Endometrial microvascular endothelial cells (primary cell): ENCODE measurements around the gene MUC5B. TPM values are rescaled to one million over a fixed set of nuclear protein-coding genes. Genes with fewer than 3 reads are reported as not detected.
"Not testable (repeated sequence)": the region's sequence is repeated elsewhere in the genome, so short reads cannot be mapped to it uniquely, and the experiment has no call there.

Experiments
- in situ Hi-C: cut with HindIII; loops from 2 replicates; pipeline ENCODE4 v1.10.0; 2017; ENCODE audit warnings: low sequenced_read_pairs, low pct_unique_long_range_greater_than_20kb; ENCODE audit errors: inconsistent ontology term
- total RNA-seq: library from RNA; depleted of rRNA; stranded (reverse); fragments of >200 nt; gene quantifications from one replicate; pipeline ENCODE4 v1.2.3, GENCODE V29; 2015; ENCODE audit errors: inconsistent ontology term

The MUC5B gene
- total RNA-seq = not detected

GRCh38 chr11:1222491-1223345 is at the start of gene MUC5B:
Gene MUC5B, plus strand, starts transcription at chr11:1223066. Its CDS starts 58 bp downstream, at chr11:1223124.
- in situ Hi-C loops = no loop called here

- in situ Hi-C loops = not testable (repeated sequence)
These were observed 49.5 kb upstream of the MUC5B start for GRCh38 chr11:1173396-1173795.

- in situ Hi-C loops = no loop called here
These were observed 48.2 kb upstream of the MUC5B start for GRCh38 chr11:1174441-1175370.

DNA sequence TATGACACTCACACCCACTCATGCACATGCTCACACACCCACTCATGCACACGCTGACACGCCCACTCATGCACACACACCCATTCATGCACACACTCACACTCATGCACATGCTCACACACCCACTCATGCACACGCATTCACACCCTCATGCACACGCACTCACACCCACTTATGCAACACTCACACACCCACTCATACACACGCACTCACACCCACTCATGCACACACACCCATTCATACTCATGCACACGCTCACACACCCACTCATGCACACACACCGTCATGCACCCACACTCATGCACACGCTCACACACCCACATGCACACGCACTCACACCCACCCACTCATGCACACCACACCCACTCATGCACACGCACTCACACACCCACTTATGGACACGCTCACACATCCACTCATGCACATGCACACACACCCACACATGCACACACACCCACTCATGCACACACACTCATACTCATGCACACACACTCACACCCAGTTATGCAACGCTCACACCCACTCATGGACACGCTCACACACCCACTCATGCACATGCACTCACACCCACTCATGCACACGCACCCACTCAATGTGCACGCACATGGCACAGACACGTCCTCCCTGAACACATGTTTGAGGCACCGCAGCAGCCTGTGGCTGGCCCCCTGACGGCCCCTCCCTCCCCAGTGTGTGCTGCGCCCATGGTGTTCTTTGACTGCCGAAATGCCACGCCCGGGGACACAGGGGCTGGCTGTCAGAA is 47.2 kb upstream of the MUC5B start:
- in situ Hi-C loops = no loop called here

DNA sequence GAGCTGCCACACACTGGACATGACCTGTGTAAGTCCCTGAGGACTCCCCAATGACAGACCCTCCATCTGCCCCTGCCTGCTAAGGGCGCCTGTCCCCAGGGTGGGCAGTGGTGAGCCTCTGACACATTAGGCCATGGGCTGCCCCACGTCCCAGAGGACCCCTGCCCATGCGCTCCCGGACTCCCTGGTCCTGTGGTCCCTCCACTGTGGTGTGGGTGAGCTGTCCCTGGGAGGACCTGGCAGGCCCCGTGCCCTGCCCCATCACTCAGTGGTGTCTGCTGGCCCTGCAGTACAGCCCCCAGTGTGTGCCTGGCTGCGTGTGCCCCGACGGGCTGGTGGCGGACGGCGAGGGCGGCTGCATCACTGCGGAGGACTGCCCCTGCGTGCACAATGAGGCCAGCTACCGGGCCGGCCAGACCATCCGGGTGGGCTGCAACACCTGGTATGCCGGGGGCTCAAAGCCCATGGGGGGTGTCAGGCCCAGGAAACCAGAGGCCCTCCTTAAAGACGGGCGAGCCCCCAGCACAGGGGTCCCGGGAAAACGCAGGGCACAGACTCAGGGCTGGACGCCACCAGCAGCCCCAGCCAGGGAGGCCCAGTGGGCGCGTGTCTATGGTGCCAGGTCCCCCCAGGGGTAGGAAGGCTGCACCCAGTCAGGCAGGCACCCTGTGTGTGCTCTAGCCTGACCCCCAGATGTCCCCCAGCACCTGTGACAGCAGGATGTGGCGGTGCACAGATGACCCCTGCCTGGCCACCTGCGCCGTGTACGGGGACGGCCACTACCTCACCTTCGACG is 46.4 kb upstream of the MUC5B start:
- in situ Hi-C loops = no loop called here

DNA sequence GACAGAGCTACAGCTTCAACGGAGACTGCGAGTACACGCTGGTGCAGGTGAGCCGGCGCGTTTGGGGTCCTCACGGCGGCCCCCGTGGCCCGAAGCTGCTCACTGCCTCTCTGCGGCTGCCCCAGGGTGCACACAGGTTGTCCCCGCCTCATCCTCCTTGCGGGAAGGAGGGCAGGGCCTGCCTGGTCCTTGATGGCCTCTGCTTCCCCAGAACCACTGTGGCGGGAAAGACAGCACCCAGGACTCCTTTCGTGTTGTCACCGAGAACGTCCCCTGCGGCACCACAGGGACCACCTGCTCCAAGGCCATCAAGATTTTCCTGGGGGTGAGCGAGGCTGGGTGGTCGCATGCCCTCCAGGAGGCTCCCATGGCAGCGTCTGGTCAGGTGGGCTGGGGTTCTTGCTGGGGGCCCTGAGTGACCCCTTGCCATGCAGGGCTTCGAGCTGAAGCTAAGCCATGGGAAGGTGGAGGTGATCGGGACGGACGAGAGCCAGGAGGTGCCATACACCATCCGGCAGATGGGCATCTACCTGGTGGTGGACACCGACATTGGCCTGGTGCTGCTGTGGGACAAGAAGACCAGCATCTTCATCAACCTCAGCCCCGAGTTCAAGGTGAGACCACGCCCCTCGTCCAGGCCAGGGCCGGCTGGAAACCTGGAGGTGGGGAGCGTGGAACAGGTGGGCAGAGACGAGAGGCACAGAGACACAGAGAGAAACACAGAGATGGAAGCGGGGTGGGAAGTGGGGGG is 45.7 kb upstream of the MUC5B start:
- in situ Hi-C loops = no loop called here

GRCh38 chr11:1177771-1178090 is 45.1 kb upstream of the MUC5B start:
- in situ Hi-C loops = no loop called here

GRCh38 chr11:1178201-1178885 is 44.5 kb upstream of the MUC5B start:
- in situ Hi-C loops = no loop called here

DNA sequence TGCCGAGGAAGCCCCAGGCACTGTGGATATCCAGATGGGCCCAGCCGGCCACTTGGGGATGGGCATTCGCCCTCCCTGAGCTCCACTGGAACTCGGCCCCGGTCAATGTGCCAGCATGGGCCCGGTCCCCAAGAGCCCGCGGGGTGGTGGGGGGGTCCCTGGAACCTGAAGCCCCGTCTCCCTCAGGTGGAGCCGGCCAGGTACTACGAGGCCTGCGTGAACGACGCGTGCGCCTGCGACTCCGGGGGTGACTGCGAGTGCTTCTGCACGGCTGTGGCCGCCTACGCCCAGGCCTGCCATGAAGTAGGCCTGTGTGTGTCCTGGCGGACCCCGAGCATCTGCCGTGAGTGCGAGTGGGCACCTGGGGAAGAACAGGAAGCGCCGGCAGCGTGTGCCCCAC is 44.0 kb upstream of the MUC5B start:
- in situ Hi-C loops = no loop called here

DNA sequence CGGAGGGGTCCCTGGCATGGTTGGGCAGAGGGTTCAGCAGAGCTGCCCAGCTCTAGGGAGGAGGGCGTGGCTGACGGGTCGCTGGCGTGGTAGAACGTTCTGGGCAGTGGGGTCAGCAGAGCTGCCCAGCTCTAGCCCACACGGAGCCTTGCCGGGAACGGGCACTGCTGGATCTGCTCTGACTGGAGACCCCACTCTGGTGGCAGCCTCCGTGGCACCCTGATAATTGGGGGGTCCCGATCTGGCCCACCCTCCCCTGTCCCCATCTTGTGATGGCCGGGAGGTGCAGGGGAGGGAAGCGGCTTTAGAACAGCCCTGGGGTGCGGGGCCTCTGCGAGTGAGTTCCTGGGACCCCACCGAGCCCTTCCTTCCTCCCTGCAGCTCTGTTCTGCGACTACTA is 43.2 kb upstream of the MUC5B start:
- in situ Hi-C loops = no loop called here

- in situ Hi-C loops = no loop called here
These were observed 42.7 kb upstream of the MUC5B start for GRCh38 chr11:1180171-1180570.

DNA sequence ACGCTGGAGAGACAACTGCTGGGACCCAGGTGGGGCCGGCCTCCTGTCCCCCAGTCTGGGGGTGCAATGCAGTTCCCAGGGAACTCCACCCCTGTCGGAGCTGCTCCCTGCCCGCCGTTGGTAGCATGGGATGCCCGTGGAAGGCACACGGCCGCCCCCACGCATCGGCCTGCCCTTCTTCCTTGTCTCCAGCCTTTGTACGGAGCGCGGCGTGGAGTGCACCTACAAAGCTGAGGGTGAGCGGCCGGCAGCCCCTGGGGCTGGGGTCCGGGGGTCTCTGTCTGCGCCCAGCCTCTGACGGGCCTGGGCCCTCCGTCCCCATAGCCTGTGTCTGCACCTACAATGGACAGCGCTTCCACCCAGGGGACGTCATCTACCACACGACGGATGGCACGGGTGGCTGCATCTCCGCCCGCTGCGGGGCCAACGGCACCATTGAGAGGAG is 41.9 kb upstream of the MUC5B start:
- in situ Hi-C loops = no loop called here

DNA sequence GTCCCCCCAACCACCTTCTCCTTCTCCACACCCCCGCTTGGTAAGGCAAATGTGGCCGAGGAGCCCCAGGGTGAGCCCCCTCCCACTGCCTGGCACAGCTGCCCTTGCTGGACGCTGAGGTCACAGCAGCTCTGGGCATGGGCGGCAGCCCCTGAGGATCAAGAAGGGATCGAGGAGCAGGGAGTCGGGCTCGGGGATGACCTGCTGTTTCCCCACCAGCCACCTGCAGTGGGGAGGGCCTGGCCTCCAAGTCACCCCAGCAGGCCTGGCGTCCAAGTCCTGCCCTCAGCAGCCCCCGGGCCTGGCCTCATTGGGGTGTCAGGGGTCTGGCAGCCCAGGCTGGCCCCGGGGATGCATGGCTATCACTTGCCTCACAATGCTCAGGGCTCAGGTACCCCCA is 41.4 kb upstream of the MUC5B start:
- in situ Hi-C loops = no loop called here

DNA sequence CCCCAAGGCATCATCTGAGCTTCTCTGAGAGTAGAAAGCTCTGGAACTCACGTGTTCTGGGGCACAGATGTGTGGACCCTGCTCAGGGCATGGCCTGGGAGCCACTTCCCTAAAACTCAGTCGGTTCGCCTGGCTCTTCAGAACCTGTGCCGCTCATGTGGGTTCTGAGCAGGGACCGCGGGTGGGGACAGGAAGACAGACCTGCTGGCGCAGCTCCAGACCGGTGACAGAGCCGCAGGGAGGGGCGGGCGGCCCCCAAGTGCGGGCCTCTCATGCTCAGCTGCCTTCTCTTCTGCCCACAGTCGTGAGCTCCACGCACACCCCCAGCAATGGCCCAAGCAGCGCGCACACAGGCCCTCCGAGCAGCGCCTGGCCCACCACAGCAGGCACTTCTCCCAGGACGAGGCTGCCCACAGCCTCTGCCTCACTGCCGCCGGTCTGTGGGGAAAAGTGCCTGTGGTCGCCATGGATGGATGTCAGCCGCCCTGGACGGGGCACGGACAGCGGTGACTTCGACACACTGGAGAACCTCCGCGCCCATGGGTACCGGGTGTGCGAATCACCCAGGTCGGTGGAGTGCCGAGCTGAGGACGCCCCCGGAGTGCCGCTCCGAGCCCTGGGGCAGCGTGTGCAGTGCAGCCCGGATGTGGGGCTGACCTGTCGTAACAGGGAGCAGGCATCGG is 40.9 kb upstream of the MUC5B start:
- in situ Hi-C loops = no loop called here

DNA sequence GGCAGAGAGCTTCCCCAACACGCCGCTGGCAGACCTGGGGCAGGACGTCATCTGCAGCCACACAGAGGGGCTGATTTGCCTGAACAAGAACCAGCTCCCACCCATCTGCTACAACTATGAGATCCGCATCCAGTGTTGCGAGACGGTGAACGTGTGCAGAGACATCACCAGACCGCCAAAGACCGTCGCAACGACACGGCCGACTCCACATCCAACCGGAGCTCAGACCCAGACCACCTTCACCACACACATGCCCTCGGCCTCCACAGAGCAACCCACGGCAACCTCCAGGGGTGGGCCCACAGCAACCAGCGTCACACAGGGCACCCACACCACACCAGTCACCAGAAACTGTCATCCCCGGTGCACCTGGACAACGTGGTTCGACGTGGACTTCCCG is 38.7 kb upstream of the MUC5B start:
- in situ Hi-C loops = not testable (repeated sequence)

DNA sequence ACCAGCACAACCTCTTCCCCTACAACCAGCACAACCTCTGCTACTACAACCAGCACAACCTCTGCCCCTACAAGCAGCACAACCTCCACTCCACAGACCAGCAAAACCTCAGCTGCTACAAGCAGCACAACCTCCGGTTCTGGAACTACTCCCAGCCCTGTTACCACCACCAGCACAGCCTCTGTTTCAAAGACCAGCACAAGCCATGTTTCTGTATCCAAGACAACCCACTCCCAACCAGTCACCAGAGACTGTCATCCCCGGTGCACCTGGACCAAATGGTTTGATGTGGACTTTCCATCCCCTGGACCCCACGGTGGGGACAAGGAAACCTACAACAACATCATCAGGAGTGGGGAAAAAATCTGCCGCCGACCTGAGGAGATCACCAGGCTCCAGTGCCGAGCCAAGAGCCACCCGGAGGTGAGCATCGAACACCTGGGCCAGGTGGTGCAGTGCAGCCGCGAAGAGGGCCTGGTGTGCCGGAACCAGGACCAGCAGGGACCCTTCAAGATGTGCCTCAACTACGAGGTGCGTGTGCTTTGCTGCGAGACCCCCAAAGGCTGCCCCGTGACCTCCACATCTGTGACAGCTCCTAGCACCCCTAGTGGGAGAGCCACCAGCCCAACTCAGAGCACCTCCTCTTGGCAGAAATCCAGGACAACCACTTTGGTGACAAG is 34.3 kb upstream of the MUC5B start:
- in situ Hi-C loops = not testable (repeated sequence)
